CMK (cell line): ENCODE measurements around the gene SUV39H2.
A peak's percentile ranks its signal among the peaks of the same experiment; 100 is the strongest.
"Not testable (repeated sequence)": the region's sequence is repeated elsewhere in the genome, so short reads cannot be mapped to it uniquely, and the experiment has no call there.

Source experiments
- DNase-seq: peaks from one replicate; pipeline ENCODE4 v3.0.0-alpha.2; 2010; ENCODE audit warnings: low read depth

Gene SUV39H2, protein sequence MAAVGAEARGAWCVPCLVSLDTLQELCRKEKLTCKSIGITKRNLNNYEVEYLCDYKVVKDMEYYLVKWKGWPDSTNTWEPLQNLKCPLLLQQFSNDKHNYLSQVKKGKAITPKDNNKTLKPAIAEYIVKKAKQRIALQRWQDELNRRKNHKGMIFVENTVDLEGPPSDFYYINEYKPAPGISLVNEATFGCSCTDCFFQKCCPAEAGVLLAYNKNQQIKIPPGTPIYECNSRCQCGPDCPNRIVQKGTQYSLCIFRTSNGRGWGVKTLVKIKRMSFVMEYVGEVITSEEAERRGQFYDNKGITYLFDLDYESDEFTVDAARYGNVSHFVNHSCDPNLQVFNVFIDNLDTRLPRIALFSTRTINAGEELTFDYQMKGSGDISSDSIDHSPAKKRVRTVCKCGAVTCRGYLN

DNA sequence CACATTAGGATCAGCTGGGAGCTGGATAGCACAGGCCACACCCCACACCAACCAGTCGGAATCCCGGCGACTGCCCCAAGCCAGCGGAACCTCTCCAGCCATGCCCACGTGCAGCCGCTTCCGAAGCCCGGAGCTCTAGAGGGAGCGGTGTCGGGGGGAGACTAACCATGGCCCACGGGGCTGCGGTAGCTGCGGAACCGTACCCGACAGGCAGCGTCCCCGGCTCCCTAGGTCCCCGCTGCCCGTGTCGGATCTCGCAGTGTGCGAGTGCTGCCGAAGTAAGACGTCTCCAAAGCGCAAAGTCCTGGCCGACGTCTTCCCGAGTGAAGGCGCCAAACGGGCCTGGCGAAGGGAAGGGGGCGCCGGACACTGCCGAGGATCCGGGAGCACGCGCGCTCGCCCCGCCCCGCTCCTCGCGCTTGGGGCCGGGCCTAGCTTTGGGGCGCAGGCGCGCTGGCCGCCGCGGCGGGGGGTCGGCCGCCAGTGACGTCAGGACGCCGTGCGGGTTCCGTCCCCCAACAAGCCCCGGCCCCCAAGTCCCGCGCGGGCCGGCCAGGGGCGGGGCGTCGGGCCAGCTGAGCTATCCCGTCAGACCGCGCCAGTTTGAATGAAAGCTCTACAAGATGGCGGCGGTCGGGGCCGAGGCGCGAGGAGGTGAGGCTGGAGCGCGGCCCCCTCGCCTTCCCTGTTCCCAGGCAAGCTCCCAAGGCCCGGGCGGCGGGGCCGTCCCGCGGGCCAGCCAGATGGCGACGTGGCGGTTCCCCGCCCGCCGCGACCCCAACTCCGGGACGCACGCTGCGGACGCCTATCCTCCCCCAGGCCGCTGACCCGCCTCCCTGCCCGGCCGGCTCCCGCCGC lies at the start of gene SUV39H2:
Gene SUV39H2, plus strand, starts transcription at position 601 of the 858 bp plus-strand sequence. Its CDS starts 23 bp downstream, at position 624.
- DNase-seq = peak; percentile 71

DNA sequence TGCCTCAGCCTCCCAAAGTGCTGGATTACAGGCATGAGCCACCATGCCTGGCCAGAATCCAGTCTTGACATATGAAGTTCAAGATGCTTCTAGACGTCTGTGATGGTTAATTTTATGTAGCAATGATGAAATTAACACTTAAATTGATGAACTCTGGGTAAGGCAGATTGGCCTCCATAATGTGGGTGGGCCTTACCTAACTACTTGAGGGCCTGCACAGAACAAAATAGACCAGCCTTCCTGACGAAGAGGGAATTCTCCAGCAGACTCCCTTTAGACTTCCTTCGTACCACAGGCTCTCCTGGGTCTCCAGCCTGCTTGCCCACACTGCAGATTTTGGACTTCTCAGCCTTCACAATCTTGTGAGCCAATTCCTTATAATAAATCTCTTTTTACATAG lies 45.6 kb upstream of the SUV39H2 start:
- no peak for DNase-seq

DNA sequence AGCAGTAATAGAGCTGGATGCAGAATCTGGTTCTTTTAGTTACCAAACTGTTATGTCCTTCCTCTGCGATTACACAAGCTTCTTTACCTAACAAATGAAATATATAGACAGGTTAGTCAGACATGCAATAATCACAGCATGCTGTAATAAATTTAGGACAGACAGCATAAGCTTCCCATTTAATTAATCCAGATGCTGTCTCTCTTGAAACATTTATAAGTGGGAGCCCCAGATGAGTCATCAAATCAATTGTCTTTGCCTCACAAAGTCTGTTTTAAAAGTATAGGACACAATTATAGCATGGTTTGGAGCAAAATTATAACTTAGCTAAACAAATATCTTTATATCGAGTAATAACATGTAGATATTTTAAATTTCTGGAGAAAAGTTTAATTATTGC lies 42.5 kb upstream of the SUV39H2 start:
- no peak for DNase-seq

DNA sequence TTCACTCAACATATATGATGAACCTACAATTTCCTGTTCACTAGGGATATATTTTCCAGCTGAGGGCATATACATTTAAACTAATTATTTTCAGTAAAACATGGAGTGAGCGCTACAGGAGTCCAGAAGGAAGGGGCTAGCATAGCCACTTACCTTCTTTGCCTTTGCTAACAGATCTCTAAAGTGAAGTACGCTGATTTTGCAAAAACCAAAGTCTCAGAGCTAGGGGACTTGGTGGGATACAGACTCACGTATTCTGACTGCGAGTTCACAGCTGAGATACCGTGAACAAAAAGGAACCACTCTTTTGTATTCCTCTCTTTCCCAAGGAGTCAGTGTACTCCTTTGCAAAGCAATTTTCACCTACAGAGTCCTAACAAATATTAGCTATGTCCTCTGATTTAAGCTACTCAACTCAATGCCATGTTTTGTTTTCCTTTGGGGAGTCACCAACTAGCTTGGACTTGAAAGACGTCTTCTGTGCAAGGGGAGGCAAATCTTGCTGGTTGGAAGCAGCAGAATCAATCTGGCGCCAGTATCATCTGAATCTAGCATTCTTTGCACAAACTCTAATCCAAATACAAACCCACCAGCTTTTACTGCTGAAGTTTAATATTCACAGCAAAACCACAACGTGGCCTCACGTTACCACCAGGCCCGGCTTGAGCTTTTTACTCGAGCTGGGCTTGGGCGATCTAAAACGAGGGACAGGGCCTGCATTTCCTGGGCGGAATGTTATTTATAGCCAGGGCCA lies 41.5 kb upstream of the SUV39H2 start:
- DNase-seq = no peak

DNA sequence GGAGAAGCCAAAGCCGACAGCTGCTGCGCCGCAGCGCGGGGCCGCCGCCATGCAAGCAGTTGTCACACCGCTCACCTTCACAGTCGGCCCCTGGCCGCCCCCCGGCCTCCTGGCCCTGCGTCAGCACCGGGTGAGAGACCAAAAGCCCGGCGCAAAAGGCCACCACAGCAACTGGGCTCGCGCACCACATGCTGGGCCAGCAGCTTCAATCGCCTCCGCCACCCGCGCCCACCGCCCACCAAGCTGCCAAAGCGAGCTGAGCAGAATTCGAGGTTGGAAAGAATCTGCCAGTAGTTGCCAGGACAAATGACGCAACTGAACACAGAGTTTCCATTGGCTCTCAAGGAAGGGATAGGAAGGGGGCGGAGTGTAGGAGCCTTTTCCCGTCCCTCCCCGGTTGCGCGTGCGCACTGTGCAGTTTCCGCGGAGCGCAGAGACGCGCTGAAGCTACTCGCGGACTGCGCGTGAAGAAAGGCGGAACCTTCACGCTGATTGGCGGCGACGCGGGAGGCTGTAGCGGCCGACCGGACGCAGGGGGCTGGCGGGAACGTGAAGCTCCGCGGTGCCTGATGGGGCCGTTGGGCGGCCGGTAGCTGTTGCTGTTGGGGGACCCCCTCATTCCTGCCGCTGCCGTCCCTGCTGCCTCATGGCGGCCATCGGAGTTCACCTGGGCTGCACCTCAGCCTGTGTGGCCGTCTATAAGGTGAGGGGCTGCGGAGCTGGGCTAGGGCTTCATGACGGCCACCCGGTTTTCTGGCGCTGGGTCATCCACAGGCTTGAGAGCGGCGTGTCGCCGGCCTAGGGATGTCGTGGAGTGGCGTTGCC lies 40.7 kb upstream of the SUV39H2 start, which contains the start of the genes CDNF, HSPA14 and MSANTD7:
Gene CDNF, minus strand, starts transcription at position 281 of the 825 bp plus-strand sequence. Its CDS starts 91 bp downstream, at position 190.
Gene HSPA14, plus strand, starts transcription at position 550 of the 825 bp plus-strand sequence. Its CDS starts 97 bp downstream, at position 647.
Gene MSANTD7, plus strand, starts transcription at position 550 of the 825 bp plus-strand sequence. CDS start 3,979 bp downstream, outside the sequence.
- peak; percentile 96 for DNase-seq

DNA sequence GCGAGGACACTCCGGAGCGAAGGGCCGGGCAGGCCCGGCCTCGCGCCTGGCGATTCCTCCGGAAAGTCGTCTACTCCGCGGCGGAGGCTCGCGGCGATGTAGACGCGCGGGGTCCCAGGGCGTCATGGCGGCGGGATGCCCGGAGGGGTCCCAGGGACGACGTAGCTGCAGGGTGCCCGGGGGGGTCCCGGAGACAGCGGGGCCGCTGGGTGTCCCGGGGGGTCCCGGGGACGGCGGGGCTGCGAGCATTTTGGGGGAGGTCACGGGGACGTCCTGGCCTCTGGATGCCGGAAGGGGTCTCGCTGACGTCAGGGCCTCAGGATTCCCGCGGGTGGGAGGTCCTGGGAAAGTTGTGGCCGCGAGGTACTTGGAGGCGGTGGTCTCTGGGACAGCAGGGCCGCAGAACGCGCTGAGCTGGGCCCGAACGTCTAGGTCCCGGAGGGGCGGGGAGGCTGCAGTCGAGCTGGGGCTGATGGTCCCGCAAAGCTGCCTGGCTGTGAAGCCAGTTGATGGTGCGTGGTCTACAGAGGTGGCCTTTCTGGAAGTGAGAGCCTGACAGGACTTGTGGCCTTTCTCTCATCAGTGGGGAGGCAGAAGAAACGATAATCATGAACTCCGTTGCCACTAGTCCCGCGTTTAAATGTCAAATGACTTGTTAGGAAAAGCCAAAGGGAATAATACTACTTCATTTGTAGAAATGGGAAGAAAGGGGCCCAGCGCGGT lies 39.9 kb upstream of the SUV39H2 start:
- DNase-seq = peak; percentile 24

DNA sequence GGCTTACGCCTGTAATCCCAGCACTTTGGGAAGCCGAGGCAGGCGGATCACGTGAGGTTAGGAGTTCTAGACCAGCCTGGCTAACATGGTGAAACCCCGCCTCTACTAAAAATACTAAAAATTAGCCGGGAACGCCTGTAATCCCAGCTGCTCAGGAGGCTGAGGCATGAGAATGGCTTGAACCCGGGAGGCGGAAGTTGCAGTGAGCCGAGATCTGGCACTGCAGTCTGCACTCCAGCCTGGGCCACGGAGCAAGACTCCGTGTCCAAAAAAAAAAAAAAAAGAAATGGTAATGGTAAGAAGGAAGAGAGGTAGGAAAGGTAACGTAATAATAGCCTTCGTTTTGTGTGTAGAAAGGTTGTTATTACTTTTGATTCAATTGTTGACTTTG lies 39.4 kb upstream of the SUV39H2 start:
- DNase-seq = no peak

DNA sequence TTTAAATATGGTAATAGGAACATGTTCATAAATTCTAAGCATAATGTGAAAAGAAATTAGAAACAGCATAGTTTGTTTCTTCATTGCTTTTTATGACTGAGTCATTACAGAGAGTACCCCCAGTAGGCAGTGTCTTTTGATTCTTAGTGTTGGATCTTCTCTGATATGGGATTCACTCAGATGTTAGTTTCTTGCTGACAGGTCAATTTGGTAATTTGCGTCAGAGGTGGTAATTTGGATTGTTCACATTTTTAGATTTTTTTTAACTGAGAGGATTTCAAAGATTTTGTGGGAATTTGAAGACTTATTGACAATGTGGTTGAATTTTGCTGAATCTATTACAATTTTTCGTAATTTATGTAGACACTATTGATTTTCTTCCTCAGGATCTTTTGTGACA lies 38.5 kb upstream of the SUV39H2 start:
- DNase-seq = no peak

DNA sequence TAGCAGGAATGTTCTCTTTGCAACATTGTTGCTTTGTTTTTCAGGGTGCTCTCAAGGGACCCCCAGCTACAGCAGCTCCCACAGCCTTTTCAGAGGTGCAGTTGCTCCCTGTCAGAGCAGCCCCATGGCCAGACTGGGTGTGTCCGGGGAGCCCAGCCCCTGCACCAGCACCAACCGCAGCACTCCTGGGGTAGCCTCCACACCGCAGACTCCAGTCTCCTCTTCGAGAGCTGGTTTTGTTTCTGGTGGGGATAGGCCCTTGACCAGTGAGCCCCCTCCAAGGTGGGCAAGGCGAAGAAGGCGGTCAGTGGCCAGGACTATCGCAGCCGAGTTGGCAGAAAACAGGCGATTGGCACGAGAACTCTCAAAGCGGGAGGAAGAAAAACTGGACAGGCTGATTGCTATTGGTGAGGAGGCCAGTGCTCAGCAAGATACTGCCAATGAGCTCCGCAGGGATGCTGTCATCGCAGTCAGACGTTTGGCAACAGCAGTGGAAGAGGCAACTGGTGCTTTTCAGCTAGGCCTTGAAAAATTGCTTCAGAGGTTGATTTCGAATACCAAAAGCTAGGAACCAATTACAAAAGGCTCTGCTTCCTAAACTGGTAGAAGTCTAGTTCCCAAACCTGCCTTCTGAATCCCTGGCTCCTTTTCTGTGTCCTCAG lies 35.2 kb upstream of the SUV39H2 start:
- DNase-seq = no peak

DNA sequence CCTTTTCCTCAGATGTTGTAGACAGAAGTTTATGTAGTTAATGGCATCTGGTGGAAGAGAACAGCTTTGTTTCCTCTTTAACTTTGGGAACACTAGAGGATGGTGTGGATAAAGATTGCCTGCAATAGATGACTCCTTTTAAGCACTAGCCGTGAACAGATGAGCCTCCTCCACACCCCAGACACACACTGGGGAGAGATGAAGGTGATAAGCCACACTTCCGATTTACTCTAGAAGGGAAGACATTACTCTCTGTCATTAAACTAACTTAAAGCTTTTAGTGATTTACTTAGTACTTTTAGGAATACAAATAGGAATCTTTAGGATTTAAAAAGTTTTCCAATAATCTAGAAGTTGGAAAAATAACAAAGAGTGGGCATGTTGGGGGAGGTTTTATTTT lies 33.7 kb upstream of the SUV39H2 start:
- DNase-seq = no peak

DNA sequence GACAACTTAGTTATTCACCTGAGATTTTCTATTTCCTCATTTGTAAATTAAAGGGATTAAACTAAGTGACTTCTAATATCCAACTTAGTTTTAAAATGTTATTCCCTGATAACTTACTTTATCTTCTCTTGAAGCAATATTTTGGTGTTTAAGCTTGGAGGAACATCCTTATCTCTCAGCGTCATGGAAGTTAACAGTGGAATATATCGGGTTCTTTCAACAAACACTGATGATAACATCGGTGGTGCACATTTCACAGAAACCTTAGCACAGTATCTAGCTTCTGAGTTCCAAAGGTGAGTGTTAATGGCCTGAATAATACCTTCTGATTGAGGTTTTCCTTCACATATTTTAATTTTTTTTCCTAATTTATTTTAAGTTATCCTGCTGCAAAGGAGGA lies 26.4 kb upstream of the SUV39H2 start:
- no peak for DNase-seq

DNA sequence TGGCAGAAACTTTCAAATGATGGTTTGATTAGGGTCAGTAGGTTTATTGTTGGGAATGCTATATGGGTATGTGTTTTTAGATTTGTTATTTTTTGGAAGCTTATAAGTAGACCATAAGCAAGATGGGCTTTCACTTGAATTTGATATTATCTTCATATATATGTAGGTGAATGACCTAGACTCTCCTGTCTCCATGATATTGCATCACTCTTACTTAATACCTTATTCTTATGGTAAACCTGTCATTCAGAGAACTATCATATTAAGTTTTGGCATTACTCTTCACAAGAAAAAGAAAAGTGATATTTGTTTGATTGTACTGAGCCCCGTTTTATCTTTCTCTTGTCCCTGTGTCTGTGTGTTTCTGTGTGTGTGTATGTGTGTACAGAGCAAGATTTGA lies 23.2 kb upstream of the SUV39H2 start:
- DNase-seq = no peak

DNA sequence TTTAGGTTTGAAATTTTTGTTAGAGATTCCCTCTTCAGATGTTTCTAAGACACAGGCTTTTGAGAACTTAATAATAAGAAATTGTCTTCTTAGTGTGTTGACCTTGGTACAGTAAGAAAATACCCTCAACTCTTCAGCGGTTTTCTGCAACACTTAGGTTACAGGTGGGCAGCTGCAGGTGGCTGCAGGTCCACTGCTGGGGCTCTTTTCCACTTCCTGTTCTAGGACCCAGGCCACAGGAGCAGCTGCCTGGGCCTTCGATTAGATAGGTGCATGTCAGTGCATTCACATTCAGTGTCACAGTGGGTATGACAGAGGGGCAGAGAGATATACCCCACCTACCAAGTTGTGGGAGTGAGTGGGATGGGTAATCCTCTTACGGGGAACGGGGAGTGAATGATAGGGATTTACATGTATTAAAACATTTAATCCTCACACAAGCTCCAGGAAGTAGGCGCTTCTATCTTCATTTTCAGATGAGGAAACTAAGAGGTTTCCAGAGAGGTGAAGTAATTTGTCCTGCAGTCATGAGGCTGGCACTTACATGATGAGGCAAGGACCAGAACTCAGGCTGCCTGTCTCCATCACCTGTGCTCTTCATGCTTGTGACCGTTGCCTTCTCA lies 20.2 kb upstream of the SUV39H2 start:
- DNase-seq = no peak

DNA sequence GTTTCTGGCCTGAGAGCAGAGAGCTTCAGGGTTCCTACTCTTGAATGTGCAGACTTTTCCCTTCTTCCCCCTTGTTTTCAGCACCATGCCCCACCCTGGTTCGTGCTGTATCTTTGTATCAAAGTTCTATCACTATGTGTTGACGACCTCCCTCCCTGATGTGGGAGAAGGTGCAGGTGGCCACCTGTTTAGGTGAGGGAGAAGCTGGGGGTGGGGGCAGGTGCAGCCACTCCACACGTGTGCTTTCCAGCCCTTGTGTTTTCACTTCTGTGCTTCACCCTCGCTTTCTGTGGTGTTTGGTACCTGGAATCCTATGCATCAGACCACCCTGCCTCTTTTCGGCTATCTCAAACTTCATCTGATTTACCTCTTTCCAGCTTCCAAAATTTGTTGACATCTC lies 19.6 kb upstream of the SUV39H2 start:
- no peak for DNase-seq

DNA sequence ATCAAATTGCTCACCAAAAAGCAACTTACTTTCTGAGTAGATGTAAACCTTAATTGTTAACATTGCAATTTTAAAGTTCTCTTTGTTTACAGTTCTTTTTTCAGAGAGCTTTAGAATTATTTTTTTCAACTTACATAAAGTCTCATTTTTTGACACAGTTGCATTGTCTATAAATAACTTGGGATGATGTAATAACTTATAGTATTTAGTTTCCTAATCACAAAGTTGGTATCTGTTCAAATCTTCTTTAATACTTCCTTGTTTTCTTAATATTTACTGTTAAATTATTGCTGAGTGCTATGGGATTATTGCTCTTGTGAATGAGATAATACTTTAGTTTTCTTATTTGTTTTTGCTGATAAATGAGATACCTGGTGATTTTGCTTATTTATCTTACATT lies 18.9 kb upstream of the SUV39H2 start:
- no peak for DNase-seq

DNA sequence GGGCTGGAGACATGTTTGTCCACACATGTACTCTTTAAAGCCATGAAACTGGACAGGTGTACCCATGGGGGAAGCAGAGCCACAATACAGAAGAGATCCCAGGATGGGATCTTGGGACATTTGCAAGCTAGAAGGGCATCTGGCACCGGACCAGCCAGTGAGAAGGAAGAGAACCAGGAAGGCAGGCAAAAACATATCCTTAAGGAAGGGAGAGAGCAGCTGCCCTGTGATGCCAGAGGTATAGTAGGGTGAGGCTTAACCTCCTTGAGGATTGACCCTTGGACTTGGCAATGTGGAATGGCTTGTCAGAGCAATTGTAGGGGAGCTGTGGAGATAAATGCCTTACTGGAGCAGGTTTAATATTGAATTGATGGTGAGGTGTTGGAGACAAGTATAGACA lies 17.9 kb upstream of the SUV39H2 start:
- no peak for DNase-seq

DNA sequence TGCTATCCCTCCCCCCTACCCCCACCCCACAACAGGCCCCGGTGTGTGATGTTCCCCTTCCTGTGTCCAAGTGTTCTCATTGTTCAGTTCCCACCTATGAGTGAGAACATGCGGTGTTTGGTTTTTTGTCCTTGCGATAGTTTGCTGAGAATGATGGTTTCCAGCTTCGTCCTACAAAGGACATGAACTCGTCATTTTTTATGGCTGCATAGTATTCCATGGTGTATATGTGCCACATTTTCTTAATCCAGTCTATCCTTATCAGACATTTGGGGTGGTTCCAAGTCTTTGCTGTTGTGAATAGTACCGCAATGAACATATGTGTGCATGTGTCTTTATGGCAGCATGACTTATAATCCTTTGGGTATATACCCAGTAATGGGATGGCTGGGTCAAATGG lies 14.2 kb upstream of the SUV39H2 start:
- DNase-seq = not testable (repeated sequence)

DNA sequence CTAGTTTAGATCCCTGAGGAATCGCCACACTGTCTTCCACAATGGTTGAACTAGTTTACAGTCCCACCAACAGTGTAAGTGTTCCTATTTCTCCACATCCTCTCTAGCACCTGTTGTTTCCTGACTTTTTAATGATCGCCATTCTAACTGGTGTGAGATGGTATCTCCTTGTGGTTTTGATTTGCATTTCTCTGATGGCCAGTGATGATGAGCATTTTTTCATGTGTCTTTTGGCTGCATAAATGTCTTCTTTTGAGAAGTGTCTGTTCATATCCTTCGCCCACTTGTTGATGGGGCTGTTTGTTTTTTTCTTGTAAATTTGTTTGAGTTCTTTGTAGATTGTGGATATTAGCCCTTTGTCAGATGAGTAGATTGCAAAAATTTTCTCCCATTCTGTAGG lies 13.8 kb upstream of the SUV39H2 start:
- DNase-seq = not testable (repeated sequence)

DNA sequence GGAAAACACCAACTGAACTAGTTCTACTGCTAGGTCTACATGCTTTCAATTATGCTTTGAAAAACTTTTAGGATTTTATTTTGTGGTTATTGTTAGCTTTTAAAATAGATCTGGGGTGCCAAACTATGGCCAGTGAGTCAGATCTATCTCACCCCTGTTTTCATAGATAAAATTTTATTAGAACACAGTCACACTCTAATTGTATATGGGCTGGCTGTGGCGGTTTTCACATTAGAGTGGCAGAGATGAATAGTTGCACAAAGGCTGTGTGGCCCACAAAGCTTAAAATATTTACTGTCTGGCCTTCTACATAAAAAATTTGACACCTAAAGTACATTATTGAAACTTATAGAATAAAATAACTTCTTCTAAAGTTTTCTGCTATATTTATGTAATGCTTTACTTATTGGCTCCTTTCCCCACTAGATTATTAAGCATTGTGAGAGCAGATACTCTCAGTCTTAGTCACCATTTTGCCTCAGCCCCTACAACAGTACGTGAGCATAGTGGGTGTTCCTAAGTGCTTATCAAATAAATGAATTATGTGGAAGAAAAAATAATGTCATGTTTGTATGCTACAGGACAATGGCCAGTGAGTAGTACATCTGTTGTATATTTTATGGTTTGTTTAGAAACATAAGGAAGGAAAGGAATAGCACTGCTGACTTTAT lies 5.4 kb upstream of the SUV39H2 start:
- DNase-seq = no peak
